SK-N-SH treated with all-trans-retinoic acid at 6 μM for 48 hours (cell line): Measurements from ENCODE around the gene SMAD3.

ENCODE experiments used
- ATAC-seq: fragments of 200-7000 bp; cut with Tn5 transposase; 3 replicates; pipeline ENCODE4 v1.9.1; 2020; ENCODE audit warnings: mild to moderate bottlenecking, moderate library complexity
- ARNTL ChIP-seq: fragments of 450-650 bp; formaldehyde crosslinking; IDR thresholded peaks from 2 replicates; pipeline ENCODE4 v1.5.0; 2020; ENCODE audit warnings: low read depth, mild to moderate bottlenecking, moderate library complexity, borderline replicate concordance
- BACH2 ChIP-seq: fragments of 250-450 bp; sonication (Bioruptor Pico); IDR thresholded peaks from 2 replicates; pipeline ENCODE4 v1.9.0; 2021; ENCODE audit warnings: mild to moderate bottlenecking, borderline replicate concordance
- CSDC2 ChIP-seq: fragments of 250-450 bp; sonication (Bioruptor Pico); IDR thresholded peaks from 2 replicates; pipeline ENCODE4 v1.5.0; 2020; ENCODE audit warnings: mild to moderate bottlenecking, moderate library complexity
- ESRRG ChIP-seq: fragments of 250-450 bp; sonication (Bioruptor Pico); IDR thresholded peaks from 2 replicates; pipeline ENCODE4 v1.6.1; 2021; ENCODE audit warnings: mild to moderate bottlenecking
- GLIS3 ChIP-seq: fragments of 250-450 bp; sonication (Bioruptor Pico); IDR thresholded peaks from 2 replicates; pipeline ENCODE4 v1.5.0; 2020; ENCODE audit warnings: mild to moderate bottlenecking, moderate library complexity
- ISL1 ChIP-seq: fragments of 250-450 bp; sonication (Bioruptor Pico); IDR thresholded peaks from 2 replicates; pipeline ENCODE4 v2.1.2; 2022; ENCODE audit warnings: mild to moderate bottlenecking, moderate library complexity
- PPARA ChIP-seq: fragments of 250-450 bp; sonication (Bioruptor Pico); IDR thresholded peaks from 2 replicates; pipeline ENCODE4 v1.5.0; 2020; ENCODE audit warnings: mild to moderate bottlenecking, borderline replicate concordance
- RARB ChIP-seq: fragments of 250-450 bp; sonication (Bioruptor Pico); IDR thresholded peaks from 2 replicates; pipeline ENCODE4 v1.8.0; 2021; ENCODE audit warnings: mild to moderate bottlenecking, moderate library complexity
- TCF4 ChIP-seq: fragments of 250-450 bp; sonication (Bioruptor Pico); IDR thresholded peaks from 2 replicates; pipeline ENCODE4 v1.8.0; 2021; ENCODE audit warnings: mild to moderate bottlenecking, moderate library complexity, borderline replicate concordance
- TOX ChIP-seq: fragments of 250-450 bp; sonication (Bioruptor Pico); IDR thresholded peaks from 2 replicates; pipeline ENCODE4 v1.8.0; 2021; ENCODE audit warnings: mild to moderate bottlenecking, moderate library complexity, borderline replicate concordance
- ZC3H10 ChIP-seq: fragments of 250-450 bp; sonication (Bioruptor Pico); IDR thresholded peaks from 2 replicates; pipeline ENCODE4 v1.5.1; 2021; ENCODE audit warnings: mild to moderate bottlenecking, moderate library complexity
- ZFP3 ChIP-seq: fragments of 250-450 bp; sonication (Bioruptor Pico); IDR thresholded peaks from 2 replicates; pipeline ENCODE4 v1.5.0; 2020; ENCODE audit warnings: mild to moderate bottlenecking, moderate library complexity
- ZNF70 ChIP-seq: fragments of 450-650 bp; formaldehyde crosslinking; IDR thresholded peaks from 2 replicates; pipeline ENCODE4 v1.5.0; 2020; ENCODE audit warnings: mild to moderate bottlenecking, moderate library complexity
- ZNF8 ChIP-seq: fragments of 450-650 bp; formaldehyde crosslinking; IDR thresholded peaks from 2 replicates; pipeline ENCODE4 v1.5.0; 2020; ENCODE audit warnings: mild to moderate bottlenecking, moderate library complexity
- TF ChIP-seq, protein P1 (sequence below): fragments of 250-450 bp; sonication (Bioruptor Pico); IDR thresholded peaks from 2 replicates; pipeline ENCODE4 v1.5.0; 2020; ENCODE audit warnings: mild to moderate bottlenecking, moderate library complexity
- TF ChIP-seq, protein P2 (sequence below): fragments of 250-450 bp; sonication (Bioruptor Pico); IDR thresholded peaks from 2 replicates; pipeline ENCODE4 v1.8.0; 2020; ENCODE audit warnings: mild to moderate bottlenecking, moderate library complexity, borderline replicate concordance
- TF ChIP-seq, protein P3 (sequence below): fragments of 250-450 bp; sonication (Bioruptor Pico); IDR thresholded peaks from 2 replicates; pipeline ENCODE4 v1.5.1; 2021; ENCODE audit warnings: mild to moderate bottlenecking, moderate library complexity
- TF ChIP-seq, protein P4 (sequence below): fragments of 250-450 bp; sonication (Bioruptor Pico); IDR thresholded peaks from 2 replicates; pipeline ENCODE4 v1.8.0; 2021; ENCODE audit warnings: low read depth, mild to moderate bottlenecking, moderate library complexity, borderline replicate concordance

Gene SMAD3

DNA sequence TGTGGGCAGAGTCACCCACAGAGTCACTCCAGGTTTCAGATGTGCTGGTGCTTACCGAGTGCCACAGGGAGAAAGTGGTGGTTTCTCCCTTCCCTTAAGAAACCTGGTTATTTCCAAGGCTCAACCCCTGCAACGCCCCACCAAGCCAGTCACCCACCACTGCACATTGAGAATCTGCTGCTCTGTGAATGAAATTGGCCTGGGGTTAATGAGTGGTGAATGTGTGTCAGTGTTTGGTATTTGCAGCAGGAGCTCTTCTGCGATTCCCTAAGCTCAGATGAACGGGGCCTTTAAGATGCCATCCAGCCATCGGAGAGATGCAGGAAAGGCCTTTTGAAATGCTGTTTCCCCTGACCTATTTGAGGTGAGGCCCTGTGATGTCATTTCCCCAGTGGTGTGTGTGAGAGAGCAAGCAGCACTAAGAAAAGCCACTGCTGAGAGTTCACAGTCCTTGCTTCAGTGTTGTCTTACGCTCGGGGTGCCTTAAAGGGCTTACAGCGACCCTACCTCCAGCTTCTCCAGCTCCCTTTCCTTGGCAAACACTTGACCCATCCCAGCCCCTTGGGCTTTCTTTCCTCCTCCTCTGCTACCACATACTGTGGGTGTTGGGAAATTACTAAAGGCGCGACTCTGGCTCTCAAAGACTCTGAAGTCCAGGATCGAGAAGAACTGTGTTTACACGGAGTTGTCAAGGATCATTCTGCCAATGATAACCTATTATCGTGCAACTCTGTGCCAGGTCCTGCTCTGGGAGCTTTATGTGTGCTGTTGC lies 68.9 kb downstream of the SMAD3 start (continued):
- TF ChIP-seq, protein P1, sequence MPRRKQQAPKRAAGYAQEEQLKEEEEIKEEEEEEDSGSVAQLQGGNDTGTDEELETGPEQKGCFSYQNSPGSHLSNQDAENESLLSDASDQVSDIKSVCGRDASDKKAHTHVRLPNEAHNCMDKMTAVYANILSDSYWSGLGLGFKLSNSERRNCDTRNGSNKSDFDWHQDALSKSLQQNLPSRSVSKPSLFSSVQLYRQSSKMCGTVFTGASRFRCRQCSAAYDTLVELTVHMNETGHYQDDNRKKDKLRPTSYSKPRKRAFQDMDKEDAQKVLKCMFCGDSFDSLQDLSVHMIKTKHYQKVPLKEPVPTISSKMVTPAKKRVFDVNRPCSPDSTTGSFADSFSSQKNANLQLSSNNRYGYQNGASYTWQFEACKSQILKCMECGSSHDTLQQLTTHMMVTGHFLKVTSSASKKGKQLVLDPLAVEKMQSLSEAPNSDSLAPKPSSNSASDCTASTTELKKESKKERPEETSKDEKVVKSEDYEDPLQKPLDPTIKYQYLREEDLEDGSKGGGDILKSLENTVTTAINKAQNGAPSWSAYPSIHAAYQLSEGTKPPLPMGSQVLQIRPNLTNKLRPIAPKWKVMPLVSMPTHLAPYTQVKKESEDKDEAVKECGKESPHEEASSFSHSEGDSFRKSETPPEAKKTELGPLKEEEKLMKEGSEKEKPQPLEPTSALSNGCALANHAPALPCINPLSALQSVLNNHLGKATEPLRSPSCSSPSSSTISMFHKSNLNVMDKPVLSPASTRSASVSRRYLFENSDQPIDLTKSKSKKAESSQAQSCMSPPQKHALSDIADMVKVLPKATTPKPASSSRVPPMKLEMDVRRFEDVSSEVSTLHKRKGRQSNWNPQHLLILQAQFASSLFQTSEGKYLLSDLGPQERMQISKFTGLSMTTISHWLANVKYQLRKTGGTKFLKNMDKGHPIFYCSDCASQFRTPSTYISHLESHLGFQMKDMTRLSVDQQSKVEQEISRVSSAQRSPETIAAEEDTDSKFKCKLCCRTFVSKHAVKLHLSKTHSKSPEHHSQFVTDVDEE (CRISPR knock-in tag) = no peak
- no peak for TF ChIP-seq ARNTL (CRISPR knock-in tag)
- TF ChIP-seq, all 23 proteins: peak for 0

DNA sequence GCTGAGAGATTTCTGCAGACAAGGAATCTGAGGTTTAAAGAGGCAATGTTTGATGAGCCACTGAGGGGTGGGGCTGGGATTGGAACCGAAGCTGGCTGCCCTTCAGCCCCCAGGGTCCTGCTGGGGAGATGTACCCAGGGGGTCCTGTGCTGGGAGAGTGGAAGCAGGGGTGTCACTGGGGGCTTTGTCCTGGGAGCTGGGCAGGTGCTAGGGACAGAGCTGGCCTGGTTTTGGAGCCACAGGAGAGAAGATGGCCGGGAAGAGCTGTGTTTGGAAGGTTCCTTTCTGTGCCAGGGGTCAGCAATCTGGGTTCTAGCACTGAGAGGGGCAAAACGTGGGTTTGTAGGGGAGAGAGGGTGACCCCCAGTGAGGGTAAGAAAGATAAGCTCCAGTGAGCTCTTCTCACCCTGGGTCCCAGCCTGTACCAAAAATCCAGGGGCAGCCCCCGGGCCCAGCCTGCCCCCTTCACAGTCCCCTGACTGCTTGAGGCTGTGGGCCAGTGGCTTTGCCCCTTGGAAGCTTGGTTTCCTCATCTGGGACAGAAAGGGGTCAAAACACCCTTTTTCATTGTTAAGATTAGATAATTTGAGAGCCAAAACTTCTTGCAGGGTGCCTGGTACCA lies 69.6 kb downstream of the SMAD3 start:
- ATAC-seq = no peak

DNA sequence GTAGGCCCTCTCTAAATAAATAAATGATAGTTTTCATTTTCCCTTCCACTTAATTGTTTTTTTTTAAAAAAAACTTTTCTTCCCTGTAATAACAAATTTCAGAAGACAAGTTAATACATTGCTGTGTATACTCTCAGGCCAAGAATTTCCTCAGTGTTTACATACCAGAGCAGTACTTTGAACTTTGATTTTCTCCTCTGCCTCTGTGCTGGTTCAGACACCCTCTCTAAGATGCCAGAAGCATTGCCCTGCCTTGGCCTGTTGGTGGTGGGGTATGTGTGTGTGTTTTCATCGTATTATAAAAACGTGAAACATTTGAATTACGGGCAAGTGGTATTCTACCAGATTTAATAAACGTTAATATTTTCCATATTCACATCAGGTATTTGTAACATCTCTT lies 70.1 kb downstream of the SMAD3 start:
- peak; percentile 68 for ATAC-seq
- no peak for TF ChIP-seq ZFP3
- TF ChIP-seq, protein P2, sequence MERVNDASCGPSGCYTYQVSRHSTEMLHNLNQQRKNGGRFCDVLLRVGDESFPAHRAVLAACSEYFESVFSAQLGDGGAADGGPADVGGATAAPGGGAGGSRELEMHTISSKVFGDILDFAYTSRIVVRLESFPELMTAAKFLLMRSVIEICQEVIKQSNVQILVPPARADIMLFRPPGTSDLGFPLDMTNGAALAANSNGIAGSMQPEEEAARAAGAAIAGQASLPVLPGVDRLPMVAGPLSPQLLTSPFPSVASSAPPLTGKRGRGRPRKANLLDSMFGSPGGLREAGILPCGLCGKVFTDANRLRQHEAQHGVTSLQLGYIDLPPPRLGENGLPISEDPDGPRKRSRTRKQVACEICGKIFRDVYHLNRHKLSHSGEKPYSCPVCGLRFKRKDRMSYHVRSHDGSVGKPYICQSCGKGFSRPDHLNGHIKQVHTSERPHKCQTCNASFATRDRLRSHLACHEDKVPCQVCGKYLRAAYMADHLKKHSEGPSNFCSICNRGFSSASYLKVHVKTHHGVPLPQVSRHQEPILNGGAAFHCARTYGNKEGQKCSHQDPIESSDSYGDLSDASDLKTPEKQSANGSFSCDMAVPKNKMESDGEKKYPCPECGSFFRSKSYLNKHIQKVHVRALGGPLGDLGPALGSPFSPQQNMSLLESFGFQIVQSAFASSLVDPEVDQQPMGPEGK (CRISPR knock-in tag) = no peak
- TF ChIP-seq TOX (CRISPR knock-in tag) = no peak
- TF ChIP-seq, protein P3, sequence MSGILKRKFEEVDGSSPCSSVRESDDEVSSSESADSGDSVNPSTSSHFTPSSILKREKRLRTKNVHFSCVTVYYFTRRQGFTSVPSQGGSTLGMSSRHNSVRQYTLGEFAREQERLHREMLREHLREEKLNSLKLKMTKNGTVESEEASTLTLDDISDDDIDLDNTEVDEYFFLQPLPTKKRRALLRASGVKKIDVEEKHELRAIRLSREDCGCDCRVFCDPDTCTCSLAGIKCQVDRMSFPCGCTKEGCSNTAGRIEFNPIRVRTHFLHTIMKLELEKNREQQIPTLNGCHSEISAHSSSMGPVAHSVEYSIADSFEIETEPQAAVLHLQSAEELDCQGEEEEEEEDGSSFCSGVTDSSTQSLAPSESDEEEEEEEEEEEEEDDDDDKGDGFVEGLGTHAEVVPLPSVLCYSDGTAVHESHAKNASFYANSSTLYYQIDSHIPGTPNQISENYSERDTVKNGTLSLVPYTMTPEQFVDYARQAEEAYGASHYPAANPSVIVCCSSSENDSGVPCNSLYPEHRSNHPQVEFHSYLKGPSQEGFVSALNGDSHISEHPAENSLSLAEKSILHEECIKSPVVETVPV = no peak
- TF ChIP-seq ZNF70 (CRISPR knock-in tag) = no peak
- TF ChIP-seq ZC3H10 = no peak
- TF ChIP-seq ISL1 (CRISPR knock-in tag) = no peak
- TF ChIP-seq, protein P4, sequence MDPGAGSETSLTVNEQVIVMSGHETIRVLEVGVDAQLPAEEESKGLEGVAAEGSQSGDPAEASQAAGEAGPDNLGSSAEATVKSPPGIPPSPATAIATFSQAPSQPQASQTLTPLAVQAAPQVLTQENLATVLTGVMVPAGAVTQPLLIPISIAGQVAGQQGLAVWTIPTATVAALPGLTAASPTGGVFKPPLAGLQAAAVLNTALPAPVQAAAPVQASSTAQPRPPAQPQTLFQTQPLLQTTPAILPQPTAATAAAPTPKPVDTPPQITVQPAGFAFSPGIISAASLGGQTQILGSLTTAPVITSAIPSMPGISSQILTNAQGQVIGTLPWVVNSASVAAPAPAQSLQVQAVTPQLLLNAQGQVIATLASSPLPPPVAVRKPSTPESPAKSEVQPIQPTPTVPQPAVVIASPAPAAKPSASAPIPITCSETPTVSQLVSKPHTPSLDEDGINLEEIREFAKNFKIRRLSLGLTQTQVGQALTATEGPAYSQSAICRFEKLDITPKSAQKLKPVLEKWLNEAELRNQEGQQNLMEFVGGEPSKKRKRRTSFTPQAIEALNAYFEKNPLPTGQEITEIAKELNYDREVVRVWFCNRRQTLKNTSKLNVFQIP (CRISPR knock-in tag) = no peak

More for the DNA sequence above, 69.6 kb downstream of the SMAD3 start:
- no peak for TF ChIP-seq ISL1 (CRISPR knock-in tag)
- TF ChIP-seq, protein P2 (CRISPR knock-in tag) = no peak
- TF ChIP-seq, protein P3 = no peak
- no peak for TF ChIP-seq CSDC2 (CRISPR knock-in tag)
- no peak for TF ChIP-seq ZNF8 (CRISPR knock-in tag)
- TF ChIP-seq RARB (CRISPR knock-in tag) = no peak
- TF ChIP-seq TOX (CRISPR knock-in tag) = no peak
- no peak for TF ChIP-seq ESRRG
- no peak for TF ChIP-seq GLIS3 (CRISPR knock-in tag)
- no peak for TF ChIP-seq ARNTL (CRISPR knock-in tag)
- TF ChIP-seq PPARA = no peak
- TF ChIP-seq BACH2 (CRISPR knock-in tag) = no peak
- no peak for TF ChIP-seq ZNF70 (CRISPR knock-in tag)
- no peak for TF ChIP-seq TCF4 (CRISPR knock-in tag)
- TF ChIP-seq ZC3H10 = no peak
